TTC549 (cell line): ENCODE results near the gene DNPH1.

Source experiments
- FAIRE-seq: peaks from 2 replicates; lab custom pipeline; 2012; peaks lifted over from hg19 to GRCh38; lab: Jason Lieb, UNC

DNPH1 gene

GRCh38 chr6:43181621-43181941 is 47.7 kb downstream of the DNPH1 start:
- FAIRE-seq, result no peak

GRCh38 chr6:43180985-43181384 is 48.3 kb downstream of the DNPH1 start:
- FAIRE-seq, result no peak

- no peak for FAIRE-seq
These were observed 49.2 kb downstream of the DNPH1 start for GRCh38 chr6:43180058-43180457.

GRCh38 chr6:43178951-43179830 is 50.1 kb downstream of the DNPH1 start:
- FAIRE-seq, result no peak

GRCh38 chr6:43178150-43178549 is 51.1 kb downstream of the DNPH1 start:
- no peak for FAIRE-seq

- FAIRE-seq, result no peak
These were observed 52.9 kb downstream of the DNPH1 start for GRCh38 chr6:43176423-43176786.

- no peak for FAIRE-seq
These were observed 53.4 kb downstream of the DNPH1 start for GRCh38 chr6:43175676-43176422.
